Right lobe of liver (tissue), 6 donors: ENCODE measurements around the gene THSD7A. TPM values are rescaled to one million over a fixed set of nuclear protein-coding genes. Genes with fewer than 3 reads are reported as not detected.

ENCODE experiments used
- ATAC-seq, 4 donors: fragments of 200-7000 bp; cut with Tn5 transposase; one replicate each; pipeline ENCODE4 v1.9.1; 2020; ENCODE audit warnings: mild to moderate bottlenecking in 4 of 4, moderate library complexity in 4 of 4
- DNase-seq, 3 donors: peaks; one replicate each; pipeline ENCODE4 v3.0.0-alpha.2; 2020
- H3K27ac ChIP-seq, 3 donors: fragments of 200-600 bp; one replicate each; pipeline ENCODE4 v1.8.0; 2022
- H3K27me3 ChIP-seq, 2 donors: fragments of 200-600 bp; one replicate each; pipeline ENCODE4 v1.8.0; 2022
- H3K36me3 ChIP-seq, 4 donors: fragments of 200-600 bp; sonication (generic) in 1 of 4; one replicate each; pipeline versions ENCODE4 v1.5.1 to v1.8.0; 2017 to 2022; ENCODE audit warnings: control low read depth in 1 of 4
- H3K4me1 ChIP-seq, 4 donors: fragments of 200-600 bp; sonication (generic) in 1 of 4; one replicate each; pipeline versions ENCODE4 v1.5.1 to v1.8.0; 2017 to 2022; ENCODE audit warnings: control low read depth in 1 of 4
- H3K4me3 ChIP-seq, 3 donors: fragments of 200-600 bp; one replicate each; pipeline ENCODE4 v1.8.0; 2022
- H3K9me3 ChIP-seq, 4 donors: fragments of 200-600 bp; sonication (generic) in 1 of 4; one replicate each; pipeline versions ENCODE4 v1.5.1 to v1.8.0; 2017 to 2022; ENCODE audit warnings: control low read depth in 1 of 4
- CTCF ChIP-seq, 4 donors: fragments of 200-600 bp in 3 of 4; fragments of 450-650 bp in 1 of 4; IDR thresholded peaks; one replicate each; pipeline versions ENCODE4 v1.5.1 to v1.8.0; 2016 to 2022; ENCODE audit warnings: antibody characterized with exemption in 4 of 4, mild to moderate bottlenecking in 2 of 4
- POLR2A ChIP-seq: fragments of 450-650 bp; IDR thresholded peaks from one replicate; pipeline ENCODE4 v1.6.1; 2017; ENCODE audit warnings: antibody characterized with exemption, mild to moderate bottlenecking
- WGBS: methylation state at CpG from one replicate; pipeline ENCODE4 v1.1.6; 2018; ENCODE audit warnings: low coverage, low lambda C conversion rate; ENCODE audit not compliant: insufficient coverage; ENCODE audit errors: missing lambda C conversion rate; 5-methylcytosine and 5-hydroxymethylcytosine counted together
- intact Hi-C, 2 donors: fragments of 100-400 bp; cut with DNase I; formaldehyde crosslinking; loops; one replicate each; pipeline versions ENCODE4 v1.11.2 to v1.14.1; 2022
- total RNA-seq, 6 experiments: library from RNA; depleted of rRNA in 2 of 6; stranded (reverse); fragments of >200 nt in 2 of 6; fragmentation: NEBNext Ultra II Directional in 3 of 6; extraction: Animal tissue kit (Norgen Biotek cat#: 25700) in 3 of 6; gene quantifications; one replicate each; pipeline versions ENCODE4 v1.1.0 to v1.2.4, GENCODE V29; 2016 to 2023
- donor health status: DM: no; HTN: yes; CAD: no.
- donor health status: DM: no; HTN: no; CAD: no.
- donor health status: DM: no; HTN: no; CAD: no.
- donor health status: DM: no; HTN: yes; CAD: no.
- donor health status: DM: no; HTN: yes; CAD: no.

The THSD7A gene
- total RNA-seq, 6 experiments from 2014 or later: 1.1 to 2.5 (median 1.4) TPM

DNA sequence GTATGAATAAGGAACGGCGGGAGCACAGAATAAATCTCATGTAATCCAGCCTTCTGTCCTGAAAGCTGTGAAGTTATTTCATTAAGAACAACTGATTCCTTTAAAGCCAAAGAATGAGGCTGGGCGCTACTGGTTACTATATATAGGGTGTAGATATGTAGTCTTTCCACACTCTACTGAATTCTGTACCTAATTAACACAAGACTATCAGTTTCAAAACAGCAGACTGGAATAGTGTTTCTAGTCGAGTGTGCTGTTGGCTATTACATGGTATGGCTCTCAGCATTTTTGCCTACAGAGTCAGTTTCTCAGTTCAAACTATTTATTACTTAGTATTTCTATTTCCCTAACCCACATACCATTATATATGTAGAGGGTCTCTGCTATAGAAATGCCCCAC, 163.3 kb downstream of the THSD7A start:
- Histone ChIP-seq H3K27ac (no peak overlapping the region), H3K4me1 (no peaks in the 10 kb centered on the region), H3K27me3 (no peaks in the 10 kb centered on the region), H3K36me3 (no peaks in the 10 kb centered on the region), H3K9me3 (no peaks in the 10 kb centered on the region), H3K4me3 (no peak overlapping the region)
- TF ChIP-seq POLR2A (no peak), CTCF (IDR thresholded peaks at IDR 0.05) (no peak)
- ATAC-seq (no peak), DNase-seq (no peak)
- 88% methylated on average over 4 of the region's 4 CpGs for WGBS
- intact Hi-C loops: no loop called here

- no peaks in the 10 kb centered on the region for H3K9me3 ChIP-seq
- no peak overlapping the region for H3K27ac ChIP-seq
- no peaks in the 10 kb centered on the region for H3K36me3 ChIP-seq
- no peaks in the 10 kb centered on the region for H3K4me1 ChIP-seq
- WGBS: 67% methylated on average over 2 of the region's 2 CpGs
- intact Hi-C loops: no loop called here
- no peaks in the 10 kb centered on the region for H3K27me3 ChIP-seq
- TF ChIP-seq CTCF (IDR thresholded peaks at IDR 0.05) (no peak), POLR2A (no peak)
- no peak overlapping the region for H3K4me3 ChIP-seq
- DNase-seq (no peak), ATAC-seq (no peak)
Observed at GRCh38 chr7:11667810-11668185, 164.2 kb downstream of the THSD7A start.

DNA sequence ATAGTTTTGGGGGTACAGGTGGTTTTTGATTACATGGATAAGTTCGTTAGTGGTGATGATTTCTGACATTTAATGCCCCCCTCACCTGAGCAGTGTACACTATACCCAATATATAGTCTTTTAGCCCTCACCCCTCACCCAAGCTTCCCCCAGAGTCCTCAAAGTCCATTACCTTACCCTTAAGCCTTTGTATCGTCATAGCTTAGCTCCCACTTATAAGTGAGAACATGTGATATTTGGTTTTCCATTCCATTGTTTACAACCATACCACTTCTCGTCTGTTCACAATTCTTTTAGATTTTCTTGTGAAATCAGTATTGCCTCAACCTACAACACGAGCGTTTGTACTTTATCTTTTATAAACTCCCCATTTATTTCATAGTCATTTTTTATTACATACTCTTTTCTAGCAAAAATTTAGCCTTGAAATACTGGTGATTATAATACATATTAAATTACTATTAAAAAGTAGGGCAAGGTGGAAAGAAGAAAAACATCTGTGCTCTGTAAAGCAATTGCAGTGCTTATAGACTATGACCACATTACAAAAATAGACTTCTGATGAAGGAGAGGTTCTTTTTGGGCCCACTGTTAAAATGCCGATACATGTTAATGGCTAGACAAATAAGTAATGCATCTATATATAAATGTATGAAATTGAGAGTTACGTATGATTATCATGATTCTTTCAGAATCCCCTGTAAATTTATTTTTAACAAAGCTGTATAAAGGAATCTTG, 164.8 kb downstream of the THSD7A start:
- H3K36me3 ChIP-seq: no peaks in the 10 kb centered on the region
- no peak overlapping the region for H3K27ac ChIP-seq
- H3K27me3 ChIP-seq: no peaks in the 10 kb centered on the region
- TF ChIP-seq POLR2A (no peak), CTCF (IDR thresholded peaks at IDR 0.05) (no peak)
- no peak for DNase-seq
- intact Hi-C loops: no loop called here
- ATAC-seq: no peak
- no peak overlapping the region for H3K4me3 ChIP-seq
- 87% methylated on average over 7 of the region's 7 CpGs for WGBS
- H3K9me3 ChIP-seq: no peaks in the 10 kb centered on the region
- H3K4me1 ChIP-seq: no peaks in the 10 kb centered on the region

- no peaks in the 10 kb centered on the region for H3K27me3 ChIP-seq
- H3K9me3 ChIP-seq: no peaks in the 10 kb centered on the region
- no peaks in the 10 kb centered on the region for H3K4me1 ChIP-seq
- no peak for TF ChIP-seq CTCF (IDR thresholded peaks at IDR 0.05)
- TF ChIP-seq POLR2A: no peak
- intact Hi-C loops: no loop called here
- DNase-seq (no peak), ATAC-seq (no peak)
- no peak overlapping the region for H3K4me3 ChIP-seq
- no peak overlapping the region for H3K27ac ChIP-seq
- no peaks in the 10 kb centered on the region for H3K36me3 ChIP-seq
- 44% methylated on average over 3 of the region's 3 CpGs for WGBS
Observed at GRCh38 chr7:11665357-11665756, 166.6 kb downstream of the THSD7A start.
